AG09309 (cell line): ENCODE data around the gene NOTCH4.
"Not testable (repeated sequence)": the region's sequence is repeated elsewhere in the genome, so short reads cannot be mapped to it uniquely, and the experiment has no call there.

Source experiments
- DNase-seq: peaks from one replicate; pipeline ENCODE4 v3.0.0-alpha.2; 2010; ENCODE audit warnings: low read depth
- H3K4me3 ChIP-seq: 2 replicates; pipeline ENCODE4 v1.5.1; 2011; ENCODE audit warnings: mild to moderate bottlenecking, low read depth, low read length, moderate library complexity; ENCODE audit not compliant: control insufficient read depth
- CTCF ChIP-seq: IDR thresholded peaks from 2 replicates; pipeline ENCODE4 v1.5.1; 2011; ENCODE audit warnings: mild to moderate bottlenecking, low read depth, low read length, inconsistent platforms; ENCODE audit not compliant: insufficient read depth, control insufficient read depth; ENCODE audit errors: missing control alignments

The NOTCH4 gene

GRCh38 chr6:32252331-32253009 is 28.6 kb upstream of the NOTCH4 start:
- H3K4me3 ChIP-seq: no peak overlapping the region
- no peak for DNase-seq
- TF ChIP-seq CTCF: no peak

GRCh38 chr6:32249262-32249661 is 25.4 kb upstream of the NOTCH4 start:
- no peak for TF ChIP-seq CTCF
- H3K4me3 ChIP-seq: no peak overlapping the region
- DNase-seq: no peak

- no peak for DNase-seq
- TF ChIP-seq CTCF: no peak
- H3K4me3 ChIP-seq: no peak overlapping the region
These were observed 23.5 kb upstream of the NOTCH4 start for GRCh38 chr6:32247401-32247800.

GRCh38 chr6:32244946-32245398 is 21.1 kb upstream of the NOTCH4 start:
- H3K4me3 ChIP-seq: no peak overlapping the region
- peak; percentile 27 for DNase-seq
- peak; percentile 92 for TF ChIP-seq CTCF

- DNase-seq: no peak
- no peak for TF ChIP-seq CTCF
- no peak overlapping the region for H3K4me3 ChIP-seq
These were observed 20.4 kb upstream of the NOTCH4 start for GRCh38 chr6:32244270-32244669.

- H3K4me3 ChIP-seq, DNase-seq: not testable (repeated sequence)
These were observed 18.5 kb upstream of the NOTCH4 start for GRCh38 chr6:32242318-32242813.

GRCh38 chr6:32240686-32241085 is 16.8 kb upstream of the NOTCH4 start:
- TF ChIP-seq CTCF: no peak
- DNase-seq: no peak
- H3K4me3 ChIP-seq: no peak overlapping the region
